ENCODE measurements around the gene SLC48A1. TPM values are rescaled to one million over a fixed set of nuclear protein-coding genes. Genes with fewer than 3 reads are reported as not detected.
A peak's percentile ranks its signal among the peaks of the same experiment; 100 is the strongest.

The SLC48A1 gene
- total and polyA plus RNA-seq, 2 donors (not counting 1 experiment from before 2014, with no cell fraction given), result 9.0 to 18.7 TPM

- DNase-seq (ENCODE audit: low read depth in 2 of 2), result peak in 1 of 2 donors; percentile 43
- H4K20me1 ChIP-seq (ENCODE audit: control insufficient read depth, extremely low read depth, insufficient read depth, low read length), result no peaks in the 10 kb centered on the region
Measured at GRCh38 chr12:47805417-47805816, 32.4 kb downstream of the SLC48A1 start.

GRCh38 chr12:47807338-47807737, 34.3 kb downstream of the SLC48A1 start:
- no peak for DNase-seq (ENCODE audit: low read depth in 2 of 2)
- no peak overlapping the region for H3K9ac ChIP-seq (ENCODE audit: insufficient read depth, low read length)
- H3K27ac ChIP-seq (ENCODE audit: insufficient read depth, low read length), result no peak overlapping the region
- H3K27me3 ChIP-seq (ENCODE audit: control insufficient read depth, insufficient read depth, low read length), result no peaks in the 10 kb centered on the region
- H3K36me3 ChIP-seq (ENCODE audit: control insufficient read depth, insufficient read depth, low read length), result peaks cover 5% of the 10 kb centered on the region
- H3K79me2 ChIP-seq (ENCODE audit: control insufficient read depth, insufficient read depth, low read length), result peaks cover 97% of the 10 kb centered on the region
- H4K20me1 ChIP-seq (ENCODE audit: control insufficient read depth, extremely low read depth, insufficient read depth, low read length), result no peaks in the 10 kb centered on the region
- H3K4me1 ChIP-seq (ENCODE audit: control insufficient read depth, extremely low read depth, insufficient read depth, low read length), result peaks cover 58% of the 10 kb centered on the region
- H3K4me2 ChIP-seq (ENCODE audit: extremely low read depth, insufficient read depth, low read length), result no peak overlapping the region
- no peak overlapping the region for H2AFZ ChIP-seq (ENCODE audit: low read length)
- no peak overlapping the region for H3K4me3 ChIP-seq (replicated peaks in 1 of 4; ENCODE audit: control extremely low read depth in 1 of 4, insufficient read depth in 1 of 4, low read depth in 3 of 4, low read length in 4 of 4)
- no peaks in the 10 kb centered on the region for H3K9me3 ChIP-seq (ENCODE audit: control insufficient read depth, insufficient read depth, low read depth, low read length)
- no peak for TF ChIP-seq EZH2 (IDR thresholded peaks at IDR 0.05; ENCODE audit: low read length, missing control alignments)
- TF ChIP-seq CTCF (conservative IDR thresholded peaks at IDR 0.05 in 1 of 2, IDR thresholded peaks at IDR 0.05 in 1 of 2; ENCODE audit: low read depth in 1 of 2, low read length in 2 of 2), result no peak

More at GRCh38 chr12:47805417-47805816, 32.4 kb downstream of the SLC48A1 start:
- peaks cover 39% of the 10 kb centered on the region for H3K4me1 ChIP-seq (ENCODE audit: control insufficient read depth, extremely low read depth, insufficient read depth, low read length)
- no peaks in the 10 kb centered on the region for H3K9me3 ChIP-seq (ENCODE audit: control insufficient read depth, insufficient read depth, low read depth, low read length)
- H3K27me3 ChIP-seq (ENCODE audit: control insufficient read depth, insufficient read depth, low read length), result no peaks in the 10 kb centered on the region
- no peak overlapping the region for H3K4me2 ChIP-seq (ENCODE audit: extremely low read depth, insufficient read depth, low read length)
- TF ChIP-seq EZH2 (IDR thresholded peaks at IDR 0.05; ENCODE audit: low read length, missing control alignments) (no peak), CTCF (conservative IDR thresholded peaks at IDR 0.05 in 1 of 2, IDR thresholded peaks at IDR 0.05 in 1 of 2; ENCODE audit: low read depth in 1 of 2, low read length in 2 of 2) (no peak)
- H2AFZ ChIP-seq (ENCODE audit: low read length), result no peak overlapping the region
- peaks cover 5% of the 10 kb centered on the region for H3K36me3 ChIP-seq (ENCODE audit: control insufficient read depth, insufficient read depth, low read length)
- no peak overlapping the region for H3K9ac ChIP-seq (ENCODE audit: insufficient read depth, low read length)
- peak overlapping the region; percentile 9 for H3K27ac ChIP-seq (ENCODE audit: insufficient read depth, low read length)
- no peak overlapping the region for H3K4me3 ChIP-seq (replicated peaks in 1 of 4; ENCODE audit: control extremely low read depth in 1 of 4, insufficient read depth in 1 of 4, low read depth in 3 of 4, low read length in 4 of 4)
- peaks cover 99% of the 10 kb centered on the region for H3K79me2 ChIP-seq (ENCODE audit: control insufficient read depth, insufficient read depth, low read length)

GRCh38 chr12:47808050-47808449, 35.0 kb downstream of the SLC48A1 start:
- peak in 1 of 2 donors; percentile 69 for DNase-seq (ENCODE audit: low read depth in 2 of 2)
- Histone ChIP-seq H3K9ac (ENCODE audit: insufficient read depth, low read length) (no peak overlapping the region), H3K79me2 (ENCODE audit: control insufficient read depth, insufficient read depth, low read length) (peaks cover 89% of the 10 kb centered on the region), H3K36me3 (ENCODE audit: control insufficient read depth, insufficient read depth, low read length) (peaks cover 4% of the 10 kb centered on the region), H2AFZ (ENCODE audit: low read length) (no peak overlapping the region), H4K20me1 (ENCODE audit: control insufficient read depth, extremely low read depth, insufficient read depth, low read length) (no peaks in the 10 kb centered on the region), H3K27me3 (ENCODE audit: control insufficient read depth, insufficient read depth, low read length) (no peaks in the 10 kb centered on the region), H3K27ac (ENCODE audit: insufficient read depth, low read length) (peak overlapping the region; percentile 60), H3K4me2 (ENCODE audit: extremely low read depth, insufficient read depth, low read length) (no peak overlapping the region), H3K4me1 (ENCODE audit: control insufficient read depth, extremely low read depth, insufficient read depth, low read length) (peaks cover 61% of the 10 kb centered on the region), H3K4me3 (replicated peaks in 1 of 4; ENCODE audit: control extremely low read depth in 1 of 4, insufficient read depth in 1 of 4, low read depth in 3 of 4, low read length in 4 of 4) (no peak overlapping the region), H3K9me3 (ENCODE audit: control insufficient read depth, insufficient read depth, low read depth, low read length) (no peaks in the 10 kb centered on the region)
- TF ChIP-seq CTCF (conservative IDR thresholded peaks at IDR 0.05 in 1 of 2, IDR thresholded peaks at IDR 0.05 in 1 of 2; ENCODE audit: low read depth in 1 of 2, low read length in 2 of 2) (no peak), EZH2 (IDR thresholded peaks at IDR 0.05; ENCODE audit: low read length, missing control alignments) (no peak)
